Activated CD8-positive, alpha-beta memory T cell treated with anti-CD3 and anti-CD28 coated beads, Interleukin-2, amount 50 U/mL, for 4 hours (primary cell): Measurements from ENCODE around the gene PSMB5.

ENCODE experiments used
- DNase-seq: peaks from one replicate; pipeline ENCODE4 v3.0.0-alpha.2; 2020

Gene PSMB5

DNA sequence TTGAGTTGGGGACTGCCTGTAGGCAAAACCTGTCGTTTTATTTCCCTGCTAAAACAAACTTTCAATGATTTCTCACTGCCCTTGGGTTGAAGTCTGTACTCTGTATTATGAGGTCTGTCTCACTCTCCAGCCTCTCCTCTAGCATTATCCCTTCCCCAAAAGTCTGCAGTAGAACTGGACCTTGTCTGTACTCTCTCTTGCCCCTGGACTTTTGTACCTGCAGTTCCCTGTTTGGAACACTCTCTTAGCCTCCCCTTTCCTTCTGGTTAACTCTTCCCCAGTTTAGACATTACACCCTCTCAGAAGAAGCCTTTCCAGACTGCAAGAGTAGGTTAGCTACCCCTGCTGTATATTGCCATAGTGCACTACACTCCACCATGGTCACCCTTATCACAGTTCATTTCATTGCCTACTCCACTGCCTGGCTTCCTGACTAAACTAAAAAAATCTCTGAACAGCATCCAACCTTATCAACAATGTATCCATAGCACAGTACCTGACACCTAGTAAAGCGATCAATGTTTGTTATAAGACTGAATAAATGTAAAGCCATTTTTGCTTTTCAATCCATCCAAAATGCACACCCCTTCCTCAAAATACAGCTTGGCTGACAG, 48.7 kb downstream of the PSMB5 start:
- no peak for DNase-seq

DNA sequence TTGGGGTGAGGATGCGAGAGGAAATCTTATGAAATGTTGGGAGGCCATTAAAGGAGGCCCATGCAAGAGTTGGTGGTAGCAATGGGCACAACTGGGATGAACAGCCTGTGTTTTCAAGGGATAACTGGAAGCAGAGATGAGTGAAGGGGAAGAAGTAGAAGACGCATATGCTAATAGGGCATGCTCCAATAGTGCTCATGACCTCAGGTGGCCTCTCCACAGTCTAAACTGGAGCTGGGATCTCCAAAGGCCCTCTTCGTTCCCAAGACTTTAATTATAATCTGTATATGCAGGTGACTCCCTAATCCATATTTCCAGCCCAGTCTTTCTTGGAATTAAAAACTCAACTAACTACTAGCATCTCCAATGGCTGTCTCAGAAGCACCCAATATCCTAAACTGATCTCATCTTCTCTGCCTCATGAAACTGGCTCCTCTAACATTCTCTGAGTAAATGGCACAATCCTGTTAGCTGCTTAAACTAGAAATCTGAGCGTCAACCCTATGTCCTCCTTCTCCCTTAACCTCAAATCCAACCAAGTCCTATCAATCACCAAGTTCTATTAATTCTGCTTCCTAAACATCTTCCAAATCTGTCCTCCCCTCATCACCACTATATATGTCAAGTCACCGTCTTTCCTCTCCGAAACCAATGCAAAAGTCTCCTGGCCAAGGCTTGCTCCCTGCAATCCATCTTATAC, 49.6 kb downstream of the PSMB5 start:
- no peak for DNase-seq

- peak; percentile 75 for DNase-seq
Observed at GRCh38 chr14:22982477-22983245, 52.0 kb downstream of the PSMB5 start, which contains the start of gene AJUBA. Gene AJUBA (minus strand): TSS chr14:22982551. CDS start chr14:22982266, 285 bp downstream.

DNA sequence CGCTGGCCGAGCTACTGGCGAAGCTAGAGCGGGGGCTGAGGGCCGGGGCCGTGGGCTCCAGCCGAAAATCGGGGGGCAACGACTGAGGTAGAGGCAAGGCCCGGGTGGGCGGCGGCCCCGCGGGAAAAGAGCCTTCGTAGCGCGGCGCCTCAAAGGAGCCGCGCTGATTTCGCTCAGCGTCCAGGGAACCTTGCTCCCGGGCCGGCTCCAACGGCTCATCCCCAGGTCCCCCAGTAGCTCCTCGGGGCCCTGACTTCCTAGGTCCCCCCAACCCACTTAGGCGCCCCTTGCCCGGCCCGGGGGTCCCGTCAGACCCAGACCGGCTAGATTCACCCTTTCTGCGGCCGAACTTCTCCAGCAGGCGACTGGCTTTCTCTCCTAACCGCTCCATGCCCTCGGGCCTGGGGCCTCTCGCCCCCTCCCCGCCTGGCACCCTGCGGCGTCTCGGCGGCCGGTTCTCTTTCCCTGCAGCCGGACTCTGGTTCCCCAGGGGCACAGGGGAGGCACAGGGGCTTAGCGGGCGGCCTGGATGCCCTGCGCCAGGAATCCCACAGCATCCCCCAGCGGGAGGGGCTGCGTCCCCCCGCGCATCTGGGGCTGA, 52.7 kb downstream of the PSMB5 start:
- no peak for DNase-seq

GRCh38 chr14:22981090-22981875, 53.4 kb downstream of the PSMB5 start:
- DNase-seq, result no peak

DNA sequence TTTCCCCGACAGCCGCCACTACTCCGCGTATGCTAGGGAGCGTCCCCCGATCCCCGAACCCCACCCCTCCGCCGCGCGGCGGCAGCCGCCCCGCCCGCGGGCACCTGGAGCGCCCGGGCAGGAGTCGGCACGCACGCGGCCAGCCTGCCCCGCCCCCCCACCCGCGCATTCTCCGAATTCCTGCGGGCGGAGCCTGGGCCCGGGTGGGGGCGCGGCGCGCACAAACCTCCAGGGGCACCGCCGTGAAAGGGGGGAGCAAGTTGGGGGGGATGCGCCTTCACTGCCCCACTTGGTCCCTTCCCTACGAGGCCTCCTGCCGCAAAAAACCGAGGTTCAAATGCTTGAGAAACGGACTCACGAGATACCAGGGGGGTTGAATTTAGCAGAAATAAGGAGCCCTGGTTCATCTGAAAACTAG, 54.0 kb downstream of the PSMB5 start:
- DNase-seq, result peak; percentile 53

DNA sequence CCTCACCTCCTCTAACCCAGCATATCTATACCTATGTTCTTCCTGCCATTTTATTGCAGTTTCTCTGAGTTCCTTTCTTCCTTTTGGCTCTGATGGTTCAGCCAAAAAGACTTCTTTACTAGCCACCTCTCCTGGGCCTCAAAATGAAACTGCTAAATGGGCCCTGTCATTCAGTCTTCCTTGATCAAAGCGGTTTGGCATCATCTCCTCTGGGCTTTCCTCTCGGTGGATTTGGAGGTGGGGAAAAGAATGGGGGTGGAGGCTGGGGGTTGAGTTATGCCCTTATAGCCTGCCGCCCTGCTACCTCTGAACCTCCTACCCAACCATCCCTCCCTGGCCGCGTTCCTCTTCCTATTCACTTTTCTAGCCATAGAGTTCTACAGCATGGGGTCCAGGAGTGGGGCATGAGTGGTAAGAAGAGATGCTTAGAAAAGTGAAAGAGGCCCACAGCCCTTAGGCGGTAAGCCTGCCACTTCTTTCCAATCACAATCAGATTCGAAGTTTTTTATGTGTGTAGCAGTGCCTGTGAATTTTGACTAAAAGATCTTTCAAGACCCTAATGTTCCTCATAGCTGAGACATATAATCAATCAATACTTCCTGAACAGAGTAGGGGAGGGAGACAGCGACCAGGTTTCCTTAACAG, 54.8 kb downstream of the PSMB5 start:
- no peak for DNase-seq

DNA sequence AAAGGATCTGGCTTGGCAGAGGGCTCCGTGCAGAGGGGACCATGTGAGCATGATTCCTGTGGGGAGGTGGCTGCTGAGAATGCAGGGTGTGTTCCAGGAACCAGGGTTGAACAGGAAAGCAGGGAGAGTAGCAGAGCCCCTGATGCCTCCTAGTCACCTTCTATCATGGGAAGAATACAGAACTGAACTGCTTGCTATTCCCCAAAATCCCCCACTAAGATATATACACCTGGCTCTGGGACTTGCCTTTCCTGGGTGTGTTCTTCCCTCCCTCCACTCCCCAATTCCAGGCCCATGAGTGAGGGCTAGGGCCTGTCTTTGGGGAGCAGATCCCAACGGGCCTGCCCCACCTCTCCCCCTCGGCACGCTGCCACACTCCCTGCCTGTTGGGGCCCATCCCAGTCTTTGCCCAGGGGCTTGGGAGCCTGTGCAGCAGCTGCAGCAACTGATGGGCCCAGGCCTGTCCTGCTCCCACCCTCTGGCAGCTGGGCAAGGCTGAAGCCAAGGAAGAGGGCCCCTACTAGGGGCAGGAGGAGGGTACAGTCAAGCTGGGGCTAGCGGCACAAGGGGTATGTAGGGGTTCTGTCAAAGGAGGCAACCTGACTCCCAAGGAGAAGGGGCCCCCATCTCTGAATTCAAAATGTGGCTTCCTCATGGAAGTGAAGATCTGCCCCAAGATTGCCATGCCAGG, 55.6 kb downstream of the PSMB5 start:
- DNase-seq, result no peak

GRCh38 chr14:22978487-22978837, 56.2 kb downstream of the PSMB5 start:
- DNase-seq, result no peak

GRCh38 chr14:22977684-22978486, 56.8 kb downstream of the PSMB5 start:
- no peak for DNase-seq

DNA sequence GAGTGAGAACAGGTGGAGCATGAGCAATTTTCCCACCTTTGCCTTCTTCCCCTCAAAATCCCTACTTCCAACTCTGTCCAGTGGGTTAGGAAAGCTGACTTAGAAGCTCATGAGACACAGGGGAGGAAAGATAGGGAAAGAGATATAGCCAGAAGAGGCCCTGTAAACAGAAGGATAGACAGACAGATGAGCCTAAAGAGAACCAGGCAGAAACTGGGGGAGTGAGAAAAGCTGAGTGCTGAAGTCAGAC, 57.3 kb downstream of the PSMB5 start:
- DNase-seq, result no peak

DNA sequence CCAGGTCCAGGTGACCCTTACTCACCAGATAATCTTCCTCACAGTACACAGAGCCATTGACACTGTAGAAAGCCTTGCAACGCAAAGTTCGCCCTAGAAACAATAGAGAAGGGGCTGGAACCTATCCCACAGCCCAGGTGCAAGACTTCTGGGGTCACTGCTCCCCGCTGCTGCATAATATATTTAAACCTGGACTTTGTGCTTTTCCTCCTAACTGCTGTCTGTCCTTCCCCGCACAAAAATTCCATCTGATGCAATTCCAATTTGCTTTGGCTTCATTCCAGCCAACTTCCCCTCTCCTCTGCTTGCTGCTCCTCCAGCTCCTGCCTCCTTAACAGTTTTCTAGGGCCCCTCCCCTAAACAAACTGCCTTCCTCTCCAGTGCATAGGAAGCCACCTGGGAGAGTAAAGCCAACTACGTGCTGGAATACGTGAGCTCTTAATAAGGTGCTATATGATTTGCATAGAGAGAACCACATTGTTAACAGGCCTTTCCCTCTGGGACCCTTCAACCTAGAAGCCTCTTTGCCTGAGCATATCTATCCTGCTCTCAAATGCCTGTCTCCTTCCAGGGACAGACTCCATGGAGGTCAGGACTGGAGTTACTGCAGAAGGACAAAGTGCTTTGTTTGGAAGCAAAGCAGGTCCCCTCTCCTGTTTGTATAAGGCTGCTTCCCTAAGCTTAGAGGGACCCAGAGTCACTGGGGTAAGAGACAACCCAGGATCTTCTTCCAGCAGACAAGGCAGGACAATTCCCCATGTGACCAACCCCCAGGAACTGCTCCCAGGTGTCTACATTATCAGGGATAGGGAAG, 57.9 kb downstream of the PSMB5 start:
- DNase-seq, result no peak
